Activated T-cell treated with anti-CD3 and anti-CD28 coated beads, Interleukin-2, amount 50 U/mL, for 48 hours (primary cell): ENCODE data around the gene CUTC.
"Not testable (repeated sequence)": the region's sequence is repeated elsewhere in the genome, so short reads cannot be mapped to it uniquely, and the experiment has no call there.

ENCODE experiments used
- DNase-seq, 2 experiments: peaks; one replicate each; pipeline ENCODE4 v3.0.0-alpha.2; 2020

CUTC gene, protein sequence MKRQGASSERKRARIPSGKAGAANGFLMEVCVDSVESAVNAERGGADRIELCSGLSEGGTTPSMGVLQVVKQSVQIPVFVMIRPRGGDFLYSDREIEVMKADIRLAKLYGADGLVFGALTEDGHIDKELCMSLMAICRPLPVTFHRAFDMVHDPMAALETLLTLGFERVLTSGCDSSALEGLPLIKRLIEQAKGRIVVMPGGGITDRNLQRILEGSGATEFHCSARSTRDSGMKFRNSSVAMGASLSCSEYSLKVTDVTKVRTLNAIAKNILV

DNA sequence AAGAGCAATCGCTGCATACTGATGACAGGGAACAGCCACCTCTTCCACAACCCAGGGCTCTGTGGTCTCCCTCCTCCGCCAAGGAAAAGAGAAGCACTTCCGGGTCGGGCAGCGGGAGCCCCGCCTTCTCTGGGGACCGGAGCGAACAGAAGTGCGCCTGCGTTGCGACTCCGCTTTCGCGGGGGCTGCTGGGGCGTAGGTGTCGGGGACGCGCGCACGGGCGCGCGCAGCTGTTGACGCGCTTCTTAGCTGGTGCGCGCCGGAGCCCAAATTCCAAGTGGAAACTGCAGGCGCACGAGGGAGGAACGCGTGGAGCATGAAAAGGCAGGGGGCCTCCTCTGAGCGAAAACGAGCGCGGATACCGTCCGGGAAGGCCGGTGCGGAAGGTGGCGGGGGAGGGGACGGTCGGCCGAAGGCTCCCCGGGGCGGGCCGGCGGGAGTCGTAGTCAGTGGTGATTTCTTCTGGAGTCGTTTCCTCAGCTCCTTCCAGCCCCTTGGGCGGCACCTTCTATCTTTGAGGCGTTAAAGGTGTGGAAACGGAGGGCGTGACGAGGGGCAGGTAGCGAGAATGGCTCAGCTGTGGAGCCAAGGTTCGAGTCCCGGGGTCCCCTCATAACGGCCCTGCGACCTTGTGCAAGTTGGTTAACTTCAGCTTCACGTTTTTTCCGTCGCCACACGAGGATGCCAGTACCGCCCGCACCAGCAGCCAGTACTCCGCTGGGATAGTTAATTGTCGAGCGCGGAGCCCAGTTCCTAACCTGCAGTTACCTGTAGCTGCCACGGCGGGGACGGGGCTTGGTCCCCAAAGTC lies at the start of gene CUTC, which contains the start of gene COX15:
CUTC (plus strand) TSS at position 202 of the 810 bp plus-strand sequence; CDS start at position 317, 115 bp downstream.
COX15 (minus strand) TSS at position 95 of the 810 bp plus-strand sequence; CDS start at position 17, 78 bp downstream.
- DNase-seq: peak; percentile 96 to 97

DNA sequence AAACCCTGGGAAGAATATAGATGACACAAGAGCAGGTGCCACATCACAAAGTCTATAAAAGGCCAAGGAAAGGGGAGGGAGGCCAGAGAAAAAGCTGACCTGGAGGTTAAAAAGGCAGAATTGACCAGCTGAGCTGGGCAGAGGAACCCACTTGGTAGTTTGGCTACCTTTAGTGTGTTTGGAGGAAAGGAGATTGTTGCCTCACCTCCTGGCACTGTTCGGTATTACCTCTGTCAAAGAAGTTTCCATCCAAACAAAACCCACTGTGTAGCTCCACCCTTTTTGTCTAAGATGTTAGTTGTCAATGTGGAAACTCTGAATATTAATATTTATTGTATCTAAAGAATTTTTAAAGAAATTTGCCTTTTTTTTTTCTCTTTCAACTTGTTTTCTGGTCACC lies 49.3 kb upstream of the CUTC start:
- DNase-seq: no peak

DNA sequence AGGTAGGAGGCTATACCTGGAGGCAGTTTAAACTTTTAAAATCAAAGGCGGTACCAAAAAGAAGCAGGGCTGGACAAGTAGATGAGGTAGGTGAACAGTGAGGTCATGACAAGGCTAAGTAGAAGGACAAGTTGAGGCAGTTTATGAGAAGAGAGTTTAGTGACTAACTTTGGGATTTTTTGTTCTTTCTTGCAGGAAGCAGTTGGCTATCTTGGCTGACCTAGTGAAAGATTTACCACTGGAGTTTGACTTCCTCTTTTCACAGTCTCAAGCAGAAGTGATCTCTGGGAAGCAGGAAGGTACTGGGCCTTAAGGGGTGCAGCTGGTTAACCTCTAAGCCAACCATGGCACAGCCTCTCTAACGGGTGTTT lies 46.5 kb upstream of the CUTC start:
- no peak for DNase-seq

DNA sequence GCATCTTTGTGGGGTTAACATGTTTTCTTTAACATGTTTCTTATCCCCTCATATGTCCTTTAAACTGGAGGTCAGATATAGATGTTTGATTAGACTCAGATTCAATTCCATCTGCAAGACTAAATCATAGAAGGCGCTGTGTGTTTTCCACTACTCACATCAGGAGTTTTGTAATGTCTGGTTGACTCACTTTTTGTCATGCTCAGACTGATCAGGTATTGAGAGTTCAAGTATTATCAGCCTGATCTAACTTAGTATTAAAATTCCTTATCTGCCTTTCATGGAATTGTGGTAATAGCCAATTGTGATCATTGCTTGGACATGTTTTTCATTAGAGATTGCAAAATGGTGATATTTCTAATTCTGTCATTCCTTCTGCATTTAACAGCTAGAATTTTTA lies 42.6 kb upstream of the CUTC start:
- no peak for DNase-seq

DNA sequence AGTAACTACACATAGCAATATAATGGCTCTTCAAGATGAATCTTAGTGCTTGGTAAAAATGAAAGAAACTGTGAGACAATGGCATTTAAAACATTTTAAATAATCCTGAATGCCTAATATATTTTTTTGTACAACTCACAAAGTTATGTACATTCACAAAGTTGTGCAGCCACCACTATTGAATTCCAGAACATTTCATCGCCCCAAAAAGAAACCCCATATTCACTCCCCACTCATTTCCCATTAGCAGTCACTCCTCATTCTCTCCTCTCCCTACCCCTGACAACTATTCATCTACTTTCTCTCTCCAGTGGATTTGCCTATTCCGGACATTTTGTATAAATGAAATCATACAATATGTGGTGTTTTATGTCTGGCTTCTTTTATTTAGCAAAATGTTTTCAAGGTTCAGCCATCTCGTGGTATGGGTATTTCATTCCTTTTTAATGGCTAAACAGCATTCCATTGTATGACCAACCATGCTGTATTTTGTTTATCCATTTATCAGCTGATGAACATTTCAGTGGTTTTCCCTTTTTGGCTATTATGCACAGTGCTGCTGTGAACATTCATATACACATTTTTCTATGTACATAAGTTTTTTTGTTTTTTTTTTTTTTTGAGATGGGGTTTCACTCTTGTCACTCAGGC lies 38.0 kb upstream of the CUTC start:
- DNase-seq: no peak

DNA sequence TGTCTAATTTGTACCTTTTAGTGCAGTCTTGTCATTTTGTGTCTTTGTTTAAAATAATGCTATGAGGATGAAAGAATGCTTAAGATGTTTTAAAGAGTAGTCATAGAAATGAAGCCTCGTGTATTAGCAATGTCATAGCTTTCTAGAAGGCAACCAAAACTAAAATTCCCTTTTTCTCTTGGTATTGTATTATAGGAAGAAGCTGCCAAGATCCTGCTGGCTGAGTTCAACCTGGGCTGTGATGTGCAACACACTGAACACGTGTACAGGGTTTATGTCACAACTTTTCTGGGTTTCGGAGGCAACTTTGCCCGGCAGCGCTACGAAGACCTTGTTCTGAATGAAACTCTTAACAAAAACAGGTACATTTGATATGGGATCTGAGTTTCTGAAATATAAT lies 36.3 kb upstream of the CUTC start:
- DNase-seq: no peak

DNA sequence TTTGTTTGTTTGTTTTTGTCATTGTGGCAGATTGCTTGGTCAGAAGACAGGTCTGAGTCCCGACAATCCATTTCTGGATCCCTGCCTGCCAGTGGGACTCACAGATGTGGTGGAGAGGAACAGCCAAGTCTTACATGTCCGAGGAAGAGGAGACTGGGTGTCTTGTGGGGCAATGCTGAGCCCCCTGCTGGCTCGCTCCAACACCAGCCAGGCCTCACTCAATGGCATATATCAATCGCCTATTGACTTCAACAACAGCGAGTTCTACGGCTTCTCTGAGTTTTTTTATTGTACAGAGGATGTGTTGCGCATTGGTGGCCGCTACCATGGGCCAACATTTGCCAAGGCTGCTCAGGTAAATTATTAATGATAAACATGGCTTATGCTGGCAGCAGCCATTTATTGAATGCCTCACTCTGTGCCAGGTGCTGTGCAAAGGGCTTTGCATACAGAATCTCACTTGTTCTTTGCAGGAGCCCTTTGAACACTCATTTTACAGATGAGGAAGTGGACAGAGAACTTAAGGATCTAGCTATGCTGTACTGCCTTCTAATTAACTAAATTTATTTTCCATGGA lies 33.4 kb upstream of the CUTC start:
- DNase-seq: no peak

DNA sequence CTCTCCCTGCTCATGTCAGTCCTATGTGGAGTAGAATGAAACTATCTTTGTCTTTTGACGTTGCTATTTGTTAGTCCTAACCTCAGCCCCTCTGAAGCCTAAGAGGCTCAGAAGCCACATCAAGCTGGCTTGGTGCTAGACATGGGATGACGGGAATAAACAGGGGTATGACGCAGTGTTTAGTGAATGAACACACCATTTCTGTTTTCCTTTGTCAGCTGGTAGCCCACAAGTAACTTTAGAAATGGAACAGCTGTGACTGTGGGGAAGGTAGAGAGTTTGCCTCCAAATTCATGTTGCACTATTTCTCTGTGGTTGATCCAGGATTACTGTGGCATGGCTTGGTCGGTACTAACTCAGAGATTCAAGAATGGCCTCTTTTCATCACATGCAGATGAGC lies 31.4 kb upstream of the CUTC start:
- DNase-seq: no peak

DNA sequence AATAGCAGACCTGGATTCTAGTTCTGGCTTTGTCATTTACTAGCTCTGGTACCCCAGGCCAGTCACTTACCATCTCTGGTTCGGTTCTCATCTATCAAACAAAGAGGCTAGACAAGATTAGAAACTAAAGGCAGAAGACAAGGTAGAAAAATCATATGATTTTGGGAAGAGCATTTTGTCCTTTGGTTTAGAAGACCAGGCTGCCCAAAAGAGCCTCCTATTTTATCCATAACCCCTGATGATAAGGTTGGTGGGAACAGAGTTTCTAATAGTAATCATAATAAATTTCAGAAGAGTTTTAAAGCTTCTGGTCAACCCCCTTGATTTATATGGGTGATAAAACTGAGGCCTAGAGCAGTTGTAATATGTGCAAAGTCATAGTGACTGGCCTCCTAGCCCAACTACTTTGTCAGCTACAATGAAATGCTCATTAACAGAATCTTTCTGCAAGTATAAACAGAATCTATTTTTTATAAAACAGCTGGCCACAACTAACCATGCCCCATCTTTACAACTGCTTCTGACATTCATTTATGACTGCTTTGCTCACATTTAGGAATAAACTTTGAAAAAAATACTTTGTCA lies 23.5 kb upstream of the CUTC start:
- no peak for DNase-seq

DNA sequence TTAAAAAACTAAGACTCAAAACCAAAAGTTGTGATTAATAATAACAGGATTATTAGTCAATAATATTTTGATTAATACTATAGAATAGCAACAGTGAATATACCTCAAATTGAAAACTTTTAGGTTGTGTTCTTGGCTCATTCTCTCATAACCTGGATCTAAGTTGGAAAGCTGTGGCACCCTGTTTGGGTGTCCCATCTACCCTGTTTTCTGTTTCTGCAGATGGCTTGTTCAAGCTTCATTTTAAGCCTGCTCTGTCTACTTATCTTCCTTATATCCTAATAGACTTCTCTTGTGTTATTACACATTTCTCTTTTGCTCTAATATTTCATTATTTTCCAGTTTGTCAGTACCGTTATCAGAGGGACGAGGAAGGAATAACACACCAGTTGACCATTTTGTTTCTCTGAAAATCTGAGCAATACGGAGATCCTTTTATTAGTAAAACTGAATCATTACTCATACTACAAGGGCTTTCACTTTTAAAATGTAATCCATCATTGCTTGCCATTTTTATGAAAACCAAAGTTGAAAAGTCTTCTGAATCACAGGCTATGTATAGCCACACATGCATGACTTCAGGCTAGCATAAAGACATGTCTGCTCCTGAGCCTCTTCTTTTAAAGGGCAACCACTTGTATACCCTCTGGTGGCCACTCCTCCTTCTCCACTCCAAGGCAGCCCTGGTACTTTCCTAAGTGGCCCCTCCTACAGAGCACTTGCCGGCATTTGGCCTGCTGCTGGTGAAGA lies 22.4 kb upstream of the CUTC start:
- peak; percentile 32 to 37 for DNase-seq

DNA sequence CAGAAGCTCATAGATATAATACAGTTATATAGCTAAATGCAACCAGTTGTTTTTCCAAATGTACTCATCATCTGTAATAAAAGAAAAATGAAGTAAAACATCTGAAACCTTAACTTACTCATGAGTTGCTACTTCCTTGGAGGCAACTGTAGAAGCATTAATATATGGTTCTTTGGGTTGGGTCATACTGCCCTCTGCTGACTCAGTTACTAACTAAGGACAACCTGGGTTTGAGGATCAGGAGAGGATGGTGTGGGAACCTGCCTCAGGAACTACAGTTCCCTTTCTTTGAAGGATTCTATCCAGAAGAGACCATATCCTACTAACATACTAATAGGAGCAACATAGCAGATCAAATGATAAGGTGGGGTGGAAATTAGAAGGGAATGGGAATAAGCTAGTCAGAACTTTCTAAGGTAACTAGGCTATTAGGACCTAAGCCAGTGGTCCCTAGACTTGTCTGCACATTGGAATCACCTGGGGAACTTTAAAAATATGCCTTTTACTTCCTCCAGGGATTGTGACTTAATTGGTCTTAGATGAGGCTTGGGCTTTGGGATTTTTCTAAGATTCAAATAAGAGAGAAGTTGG lies 20.8 kb upstream of the CUTC start:
- peak in 1 of 2 experiments; percentile 24 for DNase-seq

DNA sequence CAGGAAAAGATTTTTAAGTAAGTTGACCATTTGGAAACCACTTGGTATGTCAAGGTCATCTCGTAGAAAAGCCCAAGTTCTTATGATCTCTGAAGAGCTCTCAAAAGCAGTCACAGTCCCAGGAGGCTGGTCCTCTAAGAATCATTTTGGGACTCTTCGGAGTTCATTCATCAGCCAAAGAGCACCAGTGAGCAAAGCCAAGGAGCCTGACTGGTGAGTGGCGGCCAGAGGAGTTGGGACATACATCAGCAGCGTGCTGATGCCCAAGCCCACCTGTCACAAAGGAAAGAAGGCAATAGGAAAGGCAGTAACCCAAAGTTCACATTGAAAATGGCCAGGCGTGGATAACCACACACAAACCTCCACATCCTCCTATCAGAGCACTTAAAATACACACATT lies 17.6 kb upstream of the CUTC start:
- no peak for DNase-seq

DNA sequence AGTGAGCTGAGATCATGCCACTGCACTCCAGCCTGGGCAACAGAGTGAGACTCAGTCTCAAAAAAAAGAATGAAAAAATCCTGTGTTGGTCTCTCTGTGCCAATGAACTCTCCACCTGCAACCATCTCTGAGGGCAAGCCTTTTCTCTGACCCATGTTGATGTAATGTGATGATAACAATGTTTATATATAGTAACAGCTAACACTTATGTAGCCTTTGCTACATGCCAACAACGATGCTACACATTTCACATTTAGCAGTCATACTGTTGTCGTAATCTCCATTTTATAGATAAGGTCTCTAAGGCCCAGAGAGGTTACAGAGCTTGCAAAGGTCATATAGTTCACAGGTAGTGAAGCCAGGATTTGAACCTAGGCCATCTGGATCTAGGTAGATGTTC lies 11.6 kb upstream of the CUTC start:
- DNase-seq: no peak

DNA sequence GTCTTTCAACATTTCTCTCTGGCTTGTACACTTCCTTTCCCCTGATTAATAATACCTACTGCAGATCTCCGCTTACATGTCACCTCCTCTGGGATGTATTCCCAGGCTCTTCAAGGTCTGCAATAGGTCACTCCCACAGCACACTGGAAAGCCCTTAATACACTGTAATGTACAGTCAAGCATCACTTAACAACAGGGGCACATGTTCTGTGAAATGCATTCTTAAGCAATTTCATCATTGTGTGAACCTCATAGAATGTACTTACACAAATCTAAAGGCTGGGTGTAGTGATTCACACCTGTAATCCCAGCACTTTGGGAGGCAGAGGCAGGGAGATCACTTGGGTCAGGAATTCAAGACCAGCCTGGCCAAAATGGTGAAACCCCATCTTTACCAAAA lies 2.0 kb upstream of the CUTC start:
- no peak for DNase-seq

DNA sequence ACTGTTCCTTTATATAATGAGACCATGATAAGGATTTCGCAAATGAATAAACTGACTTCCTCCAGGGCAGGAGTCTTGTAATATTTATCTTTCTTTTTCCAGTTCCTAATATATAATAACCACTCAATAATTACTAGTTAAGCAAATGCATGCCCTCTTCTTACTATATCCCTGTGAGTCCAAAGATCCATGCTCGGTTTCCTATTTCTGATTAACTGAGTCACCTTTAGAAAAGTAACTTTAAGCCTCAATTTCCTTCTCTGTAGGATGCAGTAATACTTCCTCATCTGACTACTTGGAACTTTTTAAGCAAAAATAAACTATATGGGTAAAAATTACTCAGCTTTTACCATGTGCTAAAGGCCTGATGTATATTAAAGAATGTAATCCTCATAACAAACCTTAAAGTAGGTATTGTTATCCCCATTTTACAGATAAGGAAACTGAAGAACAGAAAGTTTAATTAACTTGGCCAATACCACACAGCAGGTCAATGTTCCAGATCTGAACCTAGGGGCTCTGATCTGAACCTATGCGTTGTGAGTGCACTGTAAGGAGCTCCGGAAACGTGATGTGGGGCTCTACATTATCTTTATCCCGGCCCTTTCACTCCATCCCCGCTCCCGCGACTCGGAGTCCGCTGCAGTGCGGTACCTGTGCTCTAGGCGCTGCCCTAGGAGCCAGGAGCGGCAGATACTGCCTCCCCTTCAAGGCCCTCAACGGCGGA lies 565 bp upstream of the CUTC start:
- DNase-seq: no peak

DNA sequence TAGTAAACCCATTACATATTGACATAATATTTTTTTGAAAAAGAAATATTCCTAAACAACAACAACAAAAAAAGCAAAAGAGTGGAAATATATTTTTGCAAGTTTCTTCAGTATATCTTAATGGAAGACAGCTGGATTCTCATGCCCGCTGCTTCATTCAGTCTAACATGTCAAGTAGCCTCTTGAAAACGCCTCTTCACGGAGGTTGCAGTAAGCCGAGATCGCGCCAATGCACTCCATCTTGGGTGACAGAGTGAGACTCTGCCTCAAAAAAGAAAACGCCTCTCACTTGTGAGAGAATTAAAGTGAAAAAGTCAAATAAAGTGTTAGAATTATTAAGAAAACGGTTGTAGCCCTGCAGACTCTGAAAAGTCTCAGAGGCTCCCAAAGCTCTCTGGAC lies 1.3 kb downstream of the CUTC start:
- no peak for DNase-seq

DNA sequence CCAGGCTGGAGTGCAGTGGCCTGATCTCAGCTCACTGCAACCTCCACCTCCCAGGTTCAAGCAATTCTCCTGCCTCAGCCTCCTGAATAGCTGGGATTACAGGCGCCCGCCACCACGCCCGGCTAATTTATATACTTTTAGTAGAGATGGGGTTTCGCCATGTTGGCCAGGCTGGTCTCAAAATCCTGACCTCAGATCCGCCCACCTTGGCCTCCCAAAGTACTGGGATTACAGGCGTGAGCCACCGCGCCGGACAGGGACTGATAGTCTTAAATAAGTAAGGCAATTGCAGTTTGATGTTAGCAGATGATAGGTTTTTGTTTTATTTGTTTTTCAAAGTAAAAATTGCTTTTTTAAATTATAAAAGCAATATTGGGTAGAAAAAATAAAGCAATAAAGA lies 2.1 kb downstream of the CUTC start:
- not testable (repeated sequence) for DNase-seq

DNA sequence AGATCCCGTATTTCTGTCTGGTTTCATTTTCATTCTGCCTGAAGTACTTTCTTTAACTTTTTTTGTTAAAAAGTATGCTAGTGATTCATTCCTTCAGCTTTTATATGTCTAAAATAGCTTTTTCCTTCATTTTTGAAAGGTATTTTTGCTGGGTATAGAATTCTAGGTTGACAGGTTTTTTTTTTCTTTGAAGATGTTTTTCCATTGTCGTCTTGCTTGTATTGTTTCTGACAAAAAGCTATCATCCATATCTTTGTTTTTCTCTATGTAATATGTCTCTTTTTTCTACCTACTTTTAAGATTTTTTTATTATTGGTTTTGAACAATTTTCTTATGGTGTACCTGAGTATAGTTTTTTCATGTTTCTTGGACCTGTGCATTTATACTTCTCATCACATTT lies 8.2 kb downstream of the CUTC start:
- no peak for DNase-seq

DNA sequence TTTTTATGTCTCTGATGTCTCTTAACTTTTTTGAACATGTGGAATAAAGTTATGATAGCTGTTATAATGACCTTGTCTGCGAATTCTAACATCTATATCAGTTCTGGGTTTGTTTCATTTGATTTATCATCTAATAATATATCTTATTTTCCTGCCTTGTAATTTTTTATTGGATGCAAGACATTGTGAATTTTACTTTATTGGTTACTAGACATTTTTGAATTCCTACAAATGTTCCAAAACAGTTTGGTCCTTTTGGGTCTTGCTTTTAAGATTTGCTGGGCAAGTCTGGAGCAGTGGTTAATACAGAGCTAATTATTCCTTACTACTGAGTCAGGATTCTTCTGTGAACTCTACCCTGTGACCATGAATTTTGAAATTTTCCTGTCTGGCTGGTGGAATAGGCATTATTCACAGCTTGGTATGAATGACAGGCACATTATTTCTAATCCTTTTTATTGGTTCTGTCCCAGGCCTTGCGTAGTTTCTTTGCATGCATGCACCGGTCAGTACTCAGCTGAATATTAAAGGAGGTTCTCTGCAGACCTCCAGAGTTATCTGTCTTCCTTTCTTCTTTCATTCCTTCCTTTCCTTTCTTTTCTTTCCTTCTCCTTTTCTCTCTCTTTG lies 9.0 kb downstream of the CUTC start:
- no peak for DNase-seq

DNA sequence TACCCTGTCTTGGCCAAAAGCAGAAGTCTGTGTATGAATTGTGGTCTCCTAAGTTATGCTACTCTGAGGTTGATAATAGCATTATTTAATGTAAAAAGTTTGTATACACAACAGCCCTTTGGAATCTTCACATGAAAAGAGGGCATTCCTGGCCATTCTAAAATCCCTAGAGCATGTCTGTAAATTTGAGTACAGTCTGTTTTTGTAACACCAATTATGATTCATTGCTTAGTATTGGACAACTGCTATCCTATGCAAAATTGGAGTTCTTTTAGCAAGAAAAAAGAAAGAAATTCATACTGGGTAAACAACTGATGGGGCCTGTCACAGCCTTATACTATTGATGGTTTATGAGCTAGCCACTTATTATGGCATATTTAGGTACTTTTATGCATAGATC lies 10.2 kb downstream of the CUTC start:
- no peak for DNase-seq

DNA sequence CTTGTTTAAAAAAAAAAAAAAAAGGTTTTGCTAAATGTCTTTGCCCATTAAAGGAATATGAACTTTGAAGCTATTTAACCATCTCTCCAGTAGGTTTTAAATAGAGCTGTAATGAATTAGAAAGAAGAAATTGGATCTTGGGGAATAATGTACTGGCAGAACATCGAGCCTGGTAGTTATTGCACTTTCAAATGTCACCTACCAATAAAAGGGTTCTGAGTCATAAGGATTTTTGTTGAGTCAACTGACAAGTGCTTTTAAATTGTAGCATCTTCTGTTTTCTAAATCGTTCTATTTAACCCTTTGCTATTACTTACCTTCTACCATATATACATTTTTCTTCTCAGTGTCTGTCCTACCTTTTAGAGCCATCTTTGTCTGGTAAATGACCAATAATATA lies 10.7 kb downstream of the CUTC start:
- DNase-seq: no peak
